ENCODE data around the gene PIBF1. TPM values are rescaled to one million over a fixed set of nuclear protein-coding genes. Genes with fewer than 3 reads are reported as not detected.

PIBF1 gene
- total and polyA plus RNA-seq, 2 of the 4 experiments (the other 2 are of a cell fraction): 5.1 to 13.3 TPM

DNA sequence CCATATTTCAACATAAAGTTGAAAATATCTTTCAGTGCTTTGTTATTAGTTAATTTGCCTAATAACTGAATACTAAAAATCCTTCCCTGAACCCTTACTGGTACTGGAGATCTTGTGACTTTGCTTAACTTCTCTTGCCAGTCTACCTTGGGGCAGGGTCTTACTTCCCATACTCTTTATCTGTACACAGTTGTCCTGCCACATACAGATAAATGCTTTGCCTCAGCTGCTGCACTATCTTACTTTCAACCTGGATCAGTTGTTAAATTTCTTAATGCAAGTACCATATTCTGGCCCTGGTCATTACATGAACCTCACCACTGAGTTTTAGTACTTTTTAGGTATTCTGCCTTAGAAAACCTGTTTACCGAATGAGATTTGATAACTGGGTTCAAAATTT lies 107.6 kb downstream of the PIBF1 start:
- H4K8ac ChIP-seq (ENCODE audit: low read depth in 2 of 2, low read length in 2 of 2): no peak overlapping the region
- H2AK5ac ChIP-seq (ENCODE audit: low read depth, low read length): no peak overlapping the region
- POLR2A ChIA-PET (ENCODE audit: unreplicated experiment): no interaction called here
- H3K9me1 ChIP-seq (ENCODE audit: insufficient read depth, low read length): no peaks in the 10 kb centered on the region
- H3K27ac ChIP-seq (ENCODE audit: insufficient read depth, low read length): no peak overlapping the region
- no peak overlapping the region for H3K4me3 ChIP-seq (ENCODE audit: insufficient read depth, low read depth, low read length)
- DNase-seq: no peak
- H2BK15ac ChIP-seq (ENCODE audit: low read depth, low read length): no peak overlapping the region
- no peaks in the 10 kb centered on the region for H3K27me3 ChIP-seq (ENCODE audit: control insufficient read depth, insufficient read depth, low read length)
- no peak overlapping the region for H3K18ac ChIP-seq (ENCODE audit: low read depth, low read length)
- ATAC-seq (ENCODE audit: low read depth): no peak
- dilution Hi-C loops (cut with HindIII; ENCODE audit: low sequenced_read_pairs, unreplicated experiment) (no loop called here), intact Hi-C loops (cut with micrococcal nuclease) (no loop called here), in situ Hi-C loops (cut with MboI; ENCODE audit: low sequenced_read_pairs) (no loop called here)
- no TSS peak for BruUV-seq (replicated peaks)
- no peak overlapping the region for H3K56ac ChIP-seq (ENCODE audit: extremely low read depth, insufficient read depth, low read length)
- no CpG with 5 or more reads among the region's 1 CpG for WGBS, 2 experiments (ENCODE audit: extremely low coverage in 2 of 2, insufficient read length in 1 of 2)
- H4K91ac ChIP-seq (ENCODE audit: insufficient read depth, low read depth, low read length): no peak overlapping the region
- peaks cover 2% of the 10 kb centered on the region; the same call in 1 of the 2 replicates for H3K4me1 ChIP-seq (ENCODE audit: control insufficient read depth, insufficient read depth, low read length)
- H2BK20ac ChIP-seq (ENCODE audit: low read depth, low read length): no peak overlapping the region
- no peaks in the 10 kb centered on the region; a peak in 1 of 4 replicates for H3K79me1 ChIP-seq (ENCODE audit: low read depth in 1 of 2, low read length in 2 of 2)
- no peak overlapping the region for H2BK5ac ChIP-seq (ENCODE audit: low read depth, low read length, poor library complexity, severe bottlenecking)
- H3K9me3 ChIP-seq (ENCODE audit: control insufficient read depth, insufficient read depth, low read length): no peaks in the 10 kb centered on the region
- no peak overlapping the region for H3K4ac ChIP-seq (ENCODE audit: low read depth, low read length)
- H4K20me1 ChIP-seq (ENCODE audit: insufficient read depth, low read length): no peaks in the 10 kb centered on the region; the same call in 1 of the 2 replicates
- no peak overlapping the region for H2AK9ac ChIP-seq (replicated peaks; ENCODE audit: low read depth, low read length, poor library complexity)
- H3K23ac ChIP-seq (ENCODE audit: low read depth, low read length): no peak overlapping the region
- no peak overlapping the region for H4K5ac ChIP-seq (ENCODE audit: low read depth, low read length)
- no peak overlapping the region for H3K9ac ChIP-seq (ENCODE audit: low read depth, low read length)
- H2BK120ac ChIP-seq (ENCODE audit: low read depth, low read length): no peak overlapping the region
- no peaks in the 10 kb centered on the region for H3K36me3 ChIP-seq (ENCODE audit: control insufficient read depth, insufficient read depth, low read length)
- TF ChIP-seq SMC3 (IDR thresholded peaks at IDR 0.05; ENCODE audit: low read depth, low read length) (no peak), MAZ (IDR thresholded peaks at IDR 0.05; ENCODE audit: borderline replicate concordance, low read depth, low read length) (no peak), RCOR1 (IDR thresholded peaks at IDR 0.05; ENCODE audit: insufficient replicate concordance, low read length) (no peak), FOS (IDR thresholded peaks at IDR 0.05; ENCODE audit: low read depth, low read length) (no peak), RAD21 (IDR thresholded peaks at IDR 0.05; ENCODE audit: low read length) (no peak), CEBPB (IDR thresholded peaks at IDR 0.05; ENCODE audit: low read depth, low read length) (no peak), POLR2A (IDR thresholded peaks at IDR 0.05; ENCODE audit: low read depth, low read length) (no peak), CHD1 (IDR thresholded peaks at IDR 0.05; ENCODE audit: low read depth, low read length) (no peak), RFX5 (IDR thresholded peaks at IDR 0.05; ENCODE audit: low read depth, low read length) (no peak), NFE2L2 (IDR thresholded peaks at IDR 0.05; ENCODE audit: low read depth, low read length) (no peak), MXI1 (IDR thresholded peaks at IDR 0.05; ENCODE audit: borderline replicate concordance, low read depth, low read length) (no peak), BHLHE40 (IDR thresholded peaks at IDR 0.05; ENCODE audit: low read depth, low read length) (no peak), MAFK (IDR thresholded peaks at IDR 0.05; ENCODE audit: low read depth, low read length) (no peak)
- TF ChIP-seq, protein P1, sequence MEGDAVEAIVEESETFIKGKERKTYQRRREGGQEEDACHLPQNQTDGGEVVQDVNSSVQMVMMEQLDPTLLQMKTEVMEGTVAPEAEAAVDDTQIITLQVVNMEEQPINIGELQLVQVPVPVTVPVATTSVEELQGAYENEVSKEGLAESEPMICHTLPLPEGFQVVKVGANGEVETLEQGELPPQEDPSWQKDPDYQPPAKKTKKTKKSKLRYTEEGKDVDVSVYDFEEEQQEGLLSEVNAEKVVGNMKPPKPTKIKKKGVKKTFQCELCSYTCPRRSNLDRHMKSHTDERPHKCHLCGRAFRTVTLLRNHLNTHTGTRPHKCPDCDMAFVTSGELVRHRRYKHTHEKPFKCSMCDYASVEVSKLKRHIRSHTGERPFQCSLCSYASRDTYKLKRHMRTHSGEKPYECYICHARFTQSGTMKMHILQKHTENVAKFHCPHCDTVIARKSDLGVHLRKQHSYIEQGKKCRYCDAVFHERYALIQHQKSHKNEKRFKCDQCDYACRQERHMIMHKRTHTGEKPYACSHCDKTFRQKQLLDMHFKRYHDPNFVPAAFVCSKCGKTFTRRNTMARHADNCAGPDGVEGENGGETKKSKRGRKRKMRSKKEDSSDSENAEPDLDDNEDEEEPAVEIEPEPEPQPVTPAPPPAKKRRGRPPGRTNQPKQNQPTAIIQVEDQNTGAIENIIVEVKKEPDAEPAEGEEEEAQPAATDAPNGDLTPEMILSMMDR (conservative IDR thresholded peaks at IDR 0.05; ENCODE audit: low read depth, low read length): no peak
- TF ChIP-seq, protein P2, sequence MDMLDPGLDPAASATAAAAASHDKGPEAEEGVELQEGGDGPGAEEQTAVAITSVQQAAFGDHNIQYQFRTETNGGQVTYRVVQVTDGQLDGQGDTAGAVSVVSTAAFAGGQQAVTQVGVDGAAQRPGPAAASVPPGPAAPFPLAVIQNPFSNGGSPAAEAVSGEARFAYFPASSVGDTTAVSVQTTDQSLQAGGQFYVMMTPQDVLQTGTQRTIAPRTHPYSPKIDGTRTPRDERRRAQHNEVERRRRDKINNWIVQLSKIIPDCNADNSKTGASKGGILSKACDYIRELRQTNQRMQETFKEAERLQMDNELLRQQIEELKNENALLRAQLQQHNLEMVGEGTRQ (IDR thresholded peaks at IDR 0.05; ENCODE audit: low read depth, low read length): no peak
- TF ChIP-seq, protein P3, sequence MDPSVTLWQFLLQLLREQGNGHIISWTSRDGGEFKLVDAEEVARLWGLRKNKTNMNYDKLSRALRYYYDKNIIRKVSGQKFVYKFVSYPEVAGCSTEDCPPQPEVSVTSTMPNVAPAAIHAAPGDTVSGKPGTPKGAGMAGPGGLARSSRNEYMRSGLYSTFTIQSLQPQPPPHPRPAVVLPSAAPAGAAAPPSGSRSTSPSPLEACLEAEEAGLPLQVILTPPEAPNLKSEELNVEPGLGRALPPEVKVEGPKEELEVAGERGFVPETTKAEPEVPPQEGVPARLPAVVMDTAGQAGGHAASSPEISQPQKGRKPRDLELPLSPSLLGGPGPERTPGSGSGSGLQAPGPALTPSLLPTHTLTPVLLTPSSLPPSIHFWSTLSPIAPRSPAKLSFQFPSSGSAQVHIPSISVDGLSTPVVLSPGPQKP (IDR thresholded peaks at IDR 0.05; ENCODE audit: borderline replicate concordance, low read depth, low read length): no peak
- H3K4me2 ChIP-seq (ENCODE audit: low read depth, low read length): no peak overlapping the region
- H3K14ac ChIP-seq (replicated peaks; ENCODE audit: low read depth, low read length): no peak overlapping the region
- CTCF ChIA-PET: no interaction called here
- no peak overlapping the region for H2AFZ ChIP-seq (replicated peaks; ENCODE audit: low read length, poor library complexity)

All from IMR-90 (cell line).